Fibroblast of lung (primary cell): ENCODE data around the gene C2orf78. TPM values are rescaled to one million over a fixed set of nuclear protein-coding genes. Genes with fewer than 3 reads are reported as not detected.

ENCODE experiments used
- DNase-seq, 2 donors: peaks; one replicate each; pipeline versions ENCODE4 v3.0.0 to v3.0.0-alpha.2; 2010; ENCODE audit warnings: low read depth in 2 of 2
- H2AFZ ChIP-seq: 2 replicates; pipeline ENCODE4 v1.5.1; 2012; ENCODE audit warnings: low read length, control low read depth, inconsistent platforms
- H3K27ac ChIP-seq: 2 replicates; pipeline ENCODE4 v1.5.1; 2011; ENCODE audit warnings: low read length, control low read depth; ENCODE audit not compliant: insufficient read depth
- H3K27me3 ChIP-seq: 2 replicates; pipeline ENCODE4 v1.5.1; 2011; ENCODE audit warnings: mild to moderate bottlenecking, low read length; ENCODE audit not compliant: control insufficient read depth, insufficient read depth
- H3K36me3 ChIP-seq: 2 replicates; pipeline ENCODE4 v1.5.1; 2011; ENCODE audit warnings: low read length; ENCODE audit not compliant: control insufficient read depth, insufficient read depth
- H3K4me1 ChIP-seq: 2 replicates; pipeline ENCODE4 v1.5.1; 2011; ENCODE audit warnings: low read length; ENCODE audit not compliant: control insufficient read depth, insufficient read depth; ENCODE audit errors: extremely low read depth
- H3K4me2 ChIP-seq: 2 replicates; pipeline ENCODE4 v1.5.1; 2011; ENCODE audit warnings: low read length, control low read depth; ENCODE audit not compliant: insufficient read depth; ENCODE audit errors: extremely low read depth
- H3K4me3 ChIP-seq, 4 experiments: fragments of 200-600 bp in 1 of 4; sonication (generic) in 1 of 4; replicated peaks in 1 of 4; 2 replicates each; pipeline ENCODE4 v1.5.1; 2011 to 2016; ENCODE audit warnings: low read length in 4 of 4, low read depth in 3 of 4, mild to moderate bottlenecking in 3 of 4, control low read depth in 2 of 4, inconsistent platforms in 1 of 4, mixed read lengths in 1 of 4; ENCODE audit not compliant: insufficient read depth in 1 of 4; ENCODE audit errors: control extremely low read depth in 1 of 4
- H3K79me2 ChIP-seq: 2 replicates; pipeline ENCODE4 v1.5.1; 2012; ENCODE audit warnings: mild to moderate bottlenecking, low read length, inconsistent platforms; ENCODE audit not compliant: control insufficient read depth, insufficient read depth
- H3K9ac ChIP-seq: 2 replicates; pipeline ENCODE4 v1.5.1; 2011; ENCODE audit warnings: mild to moderate bottlenecking, low read length, control low read depth; ENCODE audit not compliant: insufficient read depth
- H3K9me3 ChIP-seq: 2 replicates; pipeline ENCODE4 v1.5.1; 2012; ENCODE audit warnings: low read depth, low read length; ENCODE audit not compliant: control insufficient read depth, insufficient read depth
- H4K20me1 ChIP-seq: 2 replicates; pipeline ENCODE4 v1.5.1; 2011; ENCODE audit warnings: low read length; ENCODE audit not compliant: control insufficient read depth, insufficient read depth; ENCODE audit errors: extremely low read depth
- EZH2 ChIP-seq: IDR thresholded peaks from 2 replicates; pipeline ENCODE4 v1.5.1; 2012; ENCODE audit warnings: low read length, control low read depth, mild to moderate bottlenecking; ENCODE audit errors: missing control alignments
- polyA plus RNA-seq, 2 donors: library from polyadenylated mRNA; depleted of rRNA in 1 of 2; stranded (reverse) in 1 of 2; unstranded in 1 of 2; fragments of >200 nt; gene quantifications; 2 replicates each; pipeline ENCODE4 v1.2.1, GENCODE V29; 2011 to 2012; ENCODE audit warnings: missing spikeins in 1 of 2
- total RNA-seq: library from RNA; depleted of rRNA; stranded (reverse); fragments of >200 nt; gene quantifications from 2 replicates; pipeline ENCODE4 v1.2.1, GENCODE V29; 2014
- TF ChIP-seq, protein P1 (sequence below), 2 donors: IDR thresholded peaks in 1 of 2; conservative IDR thresholded peaks in 1 of 2; 1 replicate in 1 of 2; 2 replicates in 1 of 2; pipeline ENCODE4 v1.5.1; 2011 to 2012; ENCODE audit warnings: low read length in 2 of 2, control low read depth in 1 of 2, inconsistent platforms in 1 of 2, low read depth in 1 of 2, mild to moderate bottlenecking in 1 of 2

The C2orf78 gene
- total and polyA plus RNA-seq, 2 donors (not counting 1 experiment from before 2014, with no cell fraction given): not detected

DNA sequence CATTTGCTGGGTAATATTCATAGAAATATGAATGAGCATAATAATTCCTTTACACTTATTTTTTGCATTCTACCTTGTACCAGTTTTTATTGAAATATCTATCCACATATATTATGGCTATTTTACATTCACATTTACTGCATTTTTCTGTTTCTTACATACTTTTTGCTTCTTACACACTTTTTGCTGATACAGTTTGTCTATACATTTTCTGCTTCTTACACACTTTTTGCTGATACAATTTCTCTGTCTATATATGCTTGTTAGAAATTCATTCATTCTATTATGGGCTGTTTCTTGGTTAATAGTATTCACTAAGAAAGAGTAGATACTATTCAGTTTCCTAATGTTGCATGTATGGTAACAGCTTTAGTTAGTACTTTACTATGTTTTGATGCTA lies 27.9 kb downstream of the C2orf78 start:
- no peak for DNase-seq
- H3K9me3 ChIP-seq: no peaks in the 10 kb centered on the region
- H2AFZ ChIP-seq: no peak overlapping the region
- no peak overlapping the region for H3K4me2 ChIP-seq
- peaks cover 19% of the 10 kb centered on the region for H3K27me3 ChIP-seq
- no peaks in the 10 kb centered on the region for H3K36me3 ChIP-seq
- no peaks in the 10 kb centered on the region for H4K20me1 ChIP-seq
- H3K79me2 ChIP-seq: no peaks in the 10 kb centered on the region
- H3K4me3 ChIP-seq: no peak overlapping the region
- no peaks in the 10 kb centered on the region for H3K4me1 ChIP-seq
- H3K27ac ChIP-seq: no peak overlapping the region
- TF ChIP-seq EZH2: no peak
- TF ChIP-seq, protein P1, sequence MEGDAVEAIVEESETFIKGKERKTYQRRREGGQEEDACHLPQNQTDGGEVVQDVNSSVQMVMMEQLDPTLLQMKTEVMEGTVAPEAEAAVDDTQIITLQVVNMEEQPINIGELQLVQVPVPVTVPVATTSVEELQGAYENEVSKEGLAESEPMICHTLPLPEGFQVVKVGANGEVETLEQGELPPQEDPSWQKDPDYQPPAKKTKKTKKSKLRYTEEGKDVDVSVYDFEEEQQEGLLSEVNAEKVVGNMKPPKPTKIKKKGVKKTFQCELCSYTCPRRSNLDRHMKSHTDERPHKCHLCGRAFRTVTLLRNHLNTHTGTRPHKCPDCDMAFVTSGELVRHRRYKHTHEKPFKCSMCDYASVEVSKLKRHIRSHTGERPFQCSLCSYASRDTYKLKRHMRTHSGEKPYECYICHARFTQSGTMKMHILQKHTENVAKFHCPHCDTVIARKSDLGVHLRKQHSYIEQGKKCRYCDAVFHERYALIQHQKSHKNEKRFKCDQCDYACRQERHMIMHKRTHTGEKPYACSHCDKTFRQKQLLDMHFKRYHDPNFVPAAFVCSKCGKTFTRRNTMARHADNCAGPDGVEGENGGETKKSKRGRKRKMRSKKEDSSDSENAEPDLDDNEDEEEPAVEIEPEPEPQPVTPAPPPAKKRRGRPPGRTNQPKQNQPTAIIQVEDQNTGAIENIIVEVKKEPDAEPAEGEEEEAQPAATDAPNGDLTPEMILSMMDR (conservative IDR thresholded peaks at IDR 0.05 in 1 of 2, IDR thresholded peaks at IDR 0.05 in 1 of 2; ENCODE audit: low read depth in 1 of 2, low read length in 2 of 2): no peak
- no peak overlapping the region for H3K9ac ChIP-seq

DNA sequence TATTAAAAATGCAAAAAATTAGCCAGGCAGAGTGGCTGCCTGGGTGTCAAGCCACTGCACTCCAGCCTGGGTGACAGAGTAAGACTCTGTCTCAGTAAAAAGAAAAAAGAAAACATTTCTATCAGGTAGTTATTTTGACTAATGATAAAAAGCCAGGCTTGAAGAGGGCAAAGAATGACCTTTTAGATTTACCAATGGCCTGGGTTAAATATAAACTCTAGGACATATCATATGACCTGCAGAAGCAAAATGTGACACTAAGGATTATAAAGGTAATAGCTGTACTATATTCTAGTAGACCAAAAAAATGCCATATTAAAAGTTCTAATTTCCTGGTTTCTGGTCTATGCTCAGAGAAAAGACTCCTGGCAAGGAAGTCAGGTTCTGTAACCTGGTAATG lies 28.7 kb downstream of the C2orf78 start:
- Histone ChIP-seq H3K9ac (no peak overlapping the region), H3K79me2 (no peaks in the 10 kb centered on the region)
- TF ChIP-seq, protein P1 (conservative IDR thresholded peaks at IDR 0.05 in 1 of 2, IDR thresholded peaks at IDR 0.05 in 1 of 2; ENCODE audit: low read depth in 1 of 2, low read length in 2 of 2): no peak
- TF ChIP-seq EZH2: no peak

DNA sequence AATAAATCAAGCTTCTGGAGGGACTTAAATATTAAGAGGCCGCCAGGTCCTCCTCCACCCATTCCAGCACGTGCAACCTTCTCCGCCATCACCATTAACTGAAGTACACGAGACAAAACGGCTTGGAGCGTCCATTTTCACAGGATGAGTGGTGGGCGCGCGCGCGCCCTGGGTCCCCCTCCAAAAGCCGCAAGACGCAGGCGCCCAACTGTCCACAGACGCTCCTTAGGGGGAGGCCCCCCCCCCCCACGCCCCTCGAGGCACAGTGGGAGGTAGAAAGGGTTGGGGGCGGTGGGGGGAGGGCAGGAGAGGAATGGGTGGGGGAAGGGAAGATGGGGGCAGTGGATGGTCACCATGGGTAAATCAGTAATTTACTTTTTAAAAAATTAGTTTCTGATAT lies 34.3 kb downstream of the C2orf78 start:
- no peaks in the 10 kb centered on the region for H3K4me1 ChIP-seq
- H3K4me3 ChIP-seq: no peak overlapping the region
- no peak overlapping the region for H2AFZ ChIP-seq
- no peak for DNase-seq
- H3K36me3 ChIP-seq: no peaks in the 10 kb centered on the region
- no peaks in the 10 kb centered on the region for H3K79me2 ChIP-seq
- H3K9ac ChIP-seq: no peak overlapping the region
- H3K27ac ChIP-seq: no peak overlapping the region
- no peak overlapping the region for H3K4me2 ChIP-seq
- no peaks in the 10 kb centered on the region for H3K9me3 ChIP-seq
- no peak for TF ChIP-seq EZH2
- TF ChIP-seq, protein P1 (conservative IDR thresholded peaks at IDR 0.05 in 1 of 2, IDR thresholded peaks at IDR 0.05 in 1 of 2; ENCODE audit: low read depth in 1 of 2, low read length in 2 of 2): no peak
- H4K20me1 ChIP-seq: no peaks in the 10 kb centered on the region
- peaks cover 18% of the 10 kb centered on the region for H3K27me3 ChIP-seq

More for the DNA sequence above, 28.7 kb downstream of the C2orf78 start:
- H3K27ac ChIP-seq: no peak overlapping the region
- no peaks in the 10 kb centered on the region for H3K36me3 ChIP-seq
- DNase-seq: no peak
- no peak overlapping the region for H2AFZ ChIP-seq
- no peaks in the 10 kb centered on the region for H3K4me1 ChIP-seq
- H3K27me3 ChIP-seq: peaks cover 19% of the 10 kb centered on the region
- no peak overlapping the region for H3K4me2 ChIP-seq
- H4K20me1 ChIP-seq: no peaks in the 10 kb centered on the region
- no peak overlapping the region for H3K4me3 ChIP-seq
- H3K9me3 ChIP-seq: no peaks in the 10 kb centered on the region
